Ishikawa (cell line): ENCODE results near the gene HMGXB4.

Experiments
- CEBPB ChIP-seq: IDR thresholded peaks from 2 replicates; pipeline ENCODE4 v1.6.1; 2012
- EGR1 ChIP-seq: IDR thresholded peaks from 2 replicates; pipeline ENCODE4 v1.6.1; 2012
- EP300 ChIP-seq: IDR thresholded peaks from 2 replicates; pipeline ENCODE4 v1.6.1; 2012; ENCODE audit warnings: borderline replicate concordance
- MAX ChIP-seq: IDR thresholded peaks from 2 replicates; pipeline ENCODE4 v1.6.1; 2012
- NFIC ChIP-seq: IDR thresholded peaks from 2 replicates; pipeline ENCODE4 v1.6.1; 2012
- RAD21 ChIP-seq: IDR thresholded peaks from 2 replicates; pipeline ENCODE4 v1.6.1; 2012; ENCODE audit warnings: low read depth
- REST ChIP-seq: IDR thresholded peaks from 2 replicates; pipeline ENCODE4 v1.6.1; 2012; ENCODE audit warnings: low read depth, mild to moderate bottlenecking
- TAF1 ChIP-seq: IDR thresholded peaks from 2 replicates; pipeline ENCODE4 v1.6.1; 2012; ENCODE audit warnings: low read depth, mild to moderate bottlenecking
- TCF12 ChIP-seq: IDR thresholded peaks from 2 replicates; pipeline ENCODE4 v1.6.1; 2012; ENCODE audit warnings: low read depth
- TEAD4 ChIP-seq: IDR thresholded peaks from 2 replicates; pipeline ENCODE4 v1.6.1; 2012
- USF1 ChIP-seq: IDR thresholded peaks from 2 replicates; pipeline ENCODE4 v1.6.1; 2012
- YY1 ChIP-seq: IDR thresholded peaks from 2 replicates; pipeline ENCODE4 v1.6.1; 2012; ENCODE audit warnings: low read depth
- ZBTB7A ChIP-seq: IDR thresholded peaks from 2 replicates; pipeline ENCODE4 v1.6.1; 2012; ENCODE audit warnings: low read depth

GRCh38 chr22:35292786-35293185 lies 35.5 kb downstream of the HMGXB4 start:
- TF ChIP-seq RAD21 (no peak), TCF12 (no peak), USF1 (no peak), EP300 (no peak), EGR1 (no peak), REST (no peak), CEBPB (no peak), YY1 (no peak), ZBTB7A (no peak), MAX (no peak), NFIC (no peak), TAF1 (no peak), TEAD4 (no peak)
